ENCODE data around the gene CPNE7. TPM values are rescaled to one million over a fixed set of nuclear protein-coding genes. Genes with fewer than 3 reads are reported as not detected.

Gene CPNE7
- total RNA-seq, 1 experiment from 2014 or later, result 108 TPM

- Histone ChIP-seq H3K9me3 (ENCODE audit: low read depth, low read length, poor library complexity, severe bottlenecking) (no peaks in the 10 kb centered on the region), H3K36me3 (ENCODE audit: insufficient read depth, low read length, poor library complexity, severe bottlenecking) (peaks cover 3% of the 10 kb centered on the region), H3K4me1 (ENCODE audit: insufficient read depth, low read length, poor library complexity, severe bottlenecking) (no peaks in the 10 kb centered on the region), H3K27ac (ENCODE audit: low read depth, low read length, poor library complexity, severe bottlenecking) (no peak overlapping the region), H3K4me3 (ENCODE audit: low read depth, low read length, poor library complexity, severe bottlenecking) (no peak overlapping the region), H3K27me3 (replicated peaks; ENCODE audit: insufficient read depth, low read depth, low read length, poor library complexity) (no peaks in the 10 kb centered on the region)
- no TSS peak for BruUV-seq (replicated peaks)
- DNase-seq (ENCODE audit: low spot score), result no peak
- TF ChIP-seq CTCF (conservative IDR thresholded peaks at IDR 0.05; ENCODE audit: low read depth, low read length), result no peak
- no peak for TF ChIP-seq EZH2 (IDR thresholded peaks at IDR 0.05; ENCODE audit: borderline replicate concordance, low read depth, low read length, poor library complexity, severe bottlenecking)
- POLR2A ChIA-PET (ENCODE audit: low non-redundant PET), result no interaction called here
- CTCF ChIA-PET, result no interaction called here
- intact Hi-C loops (cut with micrococcal nuclease; ENCODE audit: unreplicated experiment), result no loop called here
Measured at GRCh38 chr16:89546781-89547180, 28.8 kb upstream of the CPNE7 start.

- no peaks in the 10 kb centered on the region for H3K27me3 ChIP-seq (replicated peaks; ENCODE audit: insufficient read depth, low read depth, low read length, poor library complexity)
- DNase-seq (ENCODE audit: low spot score), result no peak
- peaks cover 3% of the 10 kb centered on the region for H3K36me3 ChIP-seq (ENCODE audit: insufficient read depth, low read length, poor library complexity, severe bottlenecking)
- POLR2A ChIA-PET (ENCODE audit: low non-redundant PET), result no interaction called here
- H3K4me1 ChIP-seq (ENCODE audit: insufficient read depth, low read length, poor library complexity, severe bottlenecking), result no peaks in the 10 kb centered on the region
- TF ChIP-seq EZH2 (IDR thresholded peaks at IDR 0.05; ENCODE audit: borderline replicate concordance, low read depth, low read length, poor library complexity, severe bottlenecking) (no peak), CTCF (conservative IDR thresholded peaks at IDR 0.05; ENCODE audit: low read depth, low read length) (no peak)
- BruUV-seq (replicated peaks), result no TSS peak
- H3K27ac ChIP-seq (ENCODE audit: low read depth, low read length, poor library complexity, severe bottlenecking), result no peak overlapping the region
- no peaks in the 10 kb centered on the region for H3K9me3 ChIP-seq (ENCODE audit: low read depth, low read length, poor library complexity, severe bottlenecking)
- intact Hi-C loops (cut with micrococcal nuclease; ENCODE audit: unreplicated experiment), result no loop called here
- CTCF ChIA-PET, result no interaction called here
- H3K4me3 ChIP-seq (ENCODE audit: low read depth, low read length, poor library complexity, severe bottlenecking), result no peak overlapping the region
Measured at GRCh38 chr16:89547291-89547690, 28.3 kb upstream of the CPNE7 start.

- CTCF ChIA-PET, result no interaction called here
- Histone ChIP-seq H3K4me1 (ENCODE audit: insufficient read depth, low read length, poor library complexity, severe bottlenecking) (no peaks in the 10 kb centered on the region), H3K27ac (ENCODE audit: low read depth, low read length, poor library complexity, severe bottlenecking) (no peak overlapping the region), H3K4me3 (ENCODE audit: low read depth, low read length, poor library complexity, severe bottlenecking) (no peak overlapping the region), H3K27me3 (replicated peaks; ENCODE audit: insufficient read depth, low read depth, low read length, poor library complexity) (no peaks in the 10 kb centered on the region), H3K36me3 (ENCODE audit: insufficient read depth, low read length, poor library complexity, severe bottlenecking) (peaks cover 3% of the 10 kb centered on the region), H3K9me3 (ENCODE audit: low read depth, low read length, poor library complexity, severe bottlenecking) (no peaks in the 10 kb centered on the region)
- POLR2A ChIA-PET (ENCODE audit: low non-redundant PET), result no interaction called here
- DNase-seq (ENCODE audit: low spot score), result no peak
- intact Hi-C loops (cut with micrococcal nuclease; ENCODE audit: unreplicated experiment), result no loop called here
- BruUV-seq (replicated peaks), result no TSS peak
- TF ChIP-seq CTCF (conservative IDR thresholded peaks at IDR 0.05; ENCODE audit: low read depth, low read length) (no peak), EZH2 (IDR thresholded peaks at IDR 0.05; ENCODE audit: borderline replicate concordance, low read depth, low read length, poor library complexity, severe bottlenecking) (no peak)
Measured at GRCh38 chr16:89547860-89548259, 27.7 kb upstream of the CPNE7 start.
